Endothelial cell of umbilical vein (primary cell): ENCODE results near the gene STOML1. TPM values are rescaled to one million over a fixed set of nuclear protein-coding genes. Genes with fewer than 3 reads are reported as not detected.

Experiments used
- BruUV-seq: library from RNA; stranded (reverse); fragments of 400-500 nt; replicated peaks from 2 replicates; lab custom pipeline; 2021; lab: Mats Ljungman, UMichigan
- CTCF ChIA-PET: fragments of 300-600, 350-600 bp; sonication (Branson Sonifier 250); formaldehyde crosslinking; loops from one replicate; lab custom pipeline; 2021; ENCODE audit warnings: antibody characterized with exemption, inconsistent platforms; lab: Charles Lee
- POLR2A ChIA-PET: fragments of 300-600, 350-600 bp; sonication (Branson Sonifier 250); formaldehyde crosslinking; loops from one replicate; lab custom pipeline; 2021; ENCODE audit warnings: antibody characterized with exemption, inconsistent platforms; lab: Charles Lee
- DNase-seq: peaks from one replicate; pipeline ENCODE4 v3.0.0-alpha.2; 2011; ENCODE audit warnings: low read depth, low spot score
- FAIRE-seq: peaks from 2 replicates; lab custom pipeline; 2011; peaks lifted over from hg19 to GRCh38; lab: Jason Lieb, UNC
- H2AFZ ChIP-seq: 2 replicates; pipeline ENCODE4 v1.6.0; 2012; ENCODE audit warnings: low read depth, low read length, control low read depth, inconsistent platforms
- H3K27ac ChIP-seq: 2 replicates; pipeline ENCODE4 v1.5.1; 2011; ENCODE audit warnings: low read depth, mild to moderate bottlenecking, control low read depth, low read length, moderate library complexity; ENCODE audit not compliant: insufficient read depth
- H3K27me3 ChIP-seq, 2 experiments: 2 replicates each; pipeline versions ENCODE4 v1.6.0 to v1.6.1; 2011; ENCODE audit warnings: low read length in 2 of 2, mixed read lengths in 1 of 2; ENCODE audit not compliant: control insufficient read depth in 2 of 2, insufficient read depth in 2 of 2
- H3K36me3 ChIP-seq, 2 experiments: 2 replicates in 1 of 2; 3 replicates in 1 of 2; pipeline ENCODE4 v1.5.1; 2011; ENCODE audit warnings: low read length in 2 of 2, mild to moderate bottlenecking in 1 of 2, moderate library complexity in 1 of 2; ENCODE audit not compliant: control insufficient read depth in 2 of 2, insufficient read depth in 2 of 2; ENCODE audit errors: extremely low read depth in 1 of 2
- H3K4me1 ChIP-seq: 3 replicates; pipeline ENCODE4 v1.5.1; 2011; ENCODE audit warnings: mild to moderate bottlenecking, low read length; ENCODE audit not compliant: control insufficient read depth, insufficient read depth; ENCODE audit errors: extremely low read depth
- H3K4me2 ChIP-seq: 2 replicates; pipeline ENCODE4 v1.6.1; 2011; ENCODE audit warnings: low read length, control low read depth, mixed read lengths; ENCODE audit not compliant: insufficient read depth
- H3K4me3 ChIP-seq, 3 experiments: fragments of 200-600 bp in 1 of 3; sonication (generic), shearing (Covaris generic) in 1 of 3; replicated peaks in 1 of 3; 2 replicates each; pipeline ENCODE4 v1.5.1; 2011 to 2016; ENCODE audit warnings: control low read depth in 3 of 3, low read length in 3 of 3, mild to moderate bottlenecking in 2 of 3, inconsistent platforms in 1 of 3, low read depth in 1 of 3, moderate library complexity in 1 of 3; ENCODE audit not compliant: insufficient read depth in 1 of 3
- H3K79me2 ChIP-seq: 2 replicates; pipeline ENCODE4 v1.6.0; 2012; ENCODE audit warnings: low read length, inconsistent platforms; ENCODE audit not compliant: control insufficient read depth, insufficient read depth
- H3K9ac ChIP-seq: replicated peaks from 2 replicates; pipeline ENCODE3; 2011; ENCODE audit warnings: low read length, control low read depth; ENCODE audit not compliant: insufficient read depth; ENCODE audit errors: extremely low read depth
- H3K9me1 ChIP-seq: replicated peaks from 3 replicates; pipeline ENCODE4 v1.6.0; 2011; ENCODE audit warnings: mild to moderate bottlenecking, low read length; ENCODE audit not compliant: control insufficient read depth, insufficient read depth; ENCODE audit errors: extremely low read depth
- H3K9me3 ChIP-seq: replicated peaks from 2 replicates; pipeline ENCODE4 v1.5.1; 2012; ENCODE audit warnings: low read length, inconsistent platforms; ENCODE audit not compliant: control insufficient read depth, insufficient read depth
- H4K20me1 ChIP-seq: replicated peaks from 2 replicates; pipeline ENCODE3; 2011; ENCODE audit warnings: mild to moderate bottlenecking, low read length; ENCODE audit not compliant: control insufficient read depth, insufficient read depth; ENCODE audit errors: extremely low read depth
- EZH2 ChIP-seq: IDR thresholded peaks from 2 replicates; pipeline ENCODE4 v1.6.1; 2012; ENCODE audit warnings: borderline replicate concordance, low read depth, mild to moderate bottlenecking, moderate library complexity, low read length, inconsistent platforms; ENCODE audit not compliant: severe bottlenecking
- FOS ChIP-seq: IDR thresholded peaks from 2 replicates; pipeline ENCODE4 v1.6.1; 2011; ENCODE audit warnings: mild to moderate bottlenecking, low read length, moderate library complexity, borderline replicate concordance; ENCODE audit not compliant: insufficient read depth
- GATA2 ChIP-seq: IDR thresholded peaks from 2 replicates; pipeline ENCODE4 v1.7.0; 2011; ENCODE audit warnings: low read depth, mild to moderate bottlenecking, moderate library complexity, mixed read lengths, low read length; ENCODE audit not compliant: insufficient read length, insufficient read depth
- JUN ChIP-seq: IDR thresholded peaks from 2 replicates; pipeline ENCODE4 v1.6.1; 2011; ENCODE audit warnings: borderline replicate concordance, low read depth; ENCODE audit not compliant: insufficient read length, insufficient read depth
- MYC ChIP-seq: IDR thresholded peaks from one replicate; pipeline ENCODE4 v1.6.1; 2011; ENCODE audit warnings: mild to moderate bottlenecking, low read depth, low read length
- POLR2A ChIP-seq: IDR thresholded peaks from 2 replicates; pipeline ENCODE4 v1.6.1; 2012; ENCODE audit warnings: low read depth, mild to moderate bottlenecking, control low read depth, low read length
- POLR2AphosphoS5 ChIP-seq: IDR thresholded peaks from 2 replicates; pipeline ENCODE4 v1.6.1; 2012; ENCODE audit warnings: low read depth, mild to moderate bottlenecking, control low read depth, low read length, moderate library complexity; ENCODE audit not compliant: insufficient read depth
- dilution Hi-C: fragments of 300-500 bp; cut with MboI; formaldehyde crosslinking; loops from one replicate; pipeline ENCODE4 v1.15.0; 2019; ENCODE audit warnings: low sequenced_read_pairs; ENCODE audit not compliant: extremely low pct_ligation_motif_present
- intact Hi-C: fragments of 100-400 bp; cut with micrococcal nuclease; formaldehyde crosslinking; loops from one replicate; pipeline ENCODE4 v1.10.0; 2022
- polyA plus RNA-seq, 4 experiments: library from polyadenylated mRNA; depleted of rRNA in 3 of 4; stranded (reverse) in 3 of 4; unstranded in 1 of 4; fragments of >200 nt; gene quantifications; 2 replicates each; pipeline versions ENCODE4 v1.2.1 to v1.2.3, GENCODE V29; 2011 to 2012; ENCODE audit warnings: missing spikeins in 1 of 4
- total RNA-seq: library from RNA; stranded (reverse); gene quantifications from 2 replicates; pipeline ENCODE4 v1.2.3, GENCODE V29; 2021
- TF ChIP-seq, protein P1 (sequence below): IDR thresholded peaks from 2 replicates; pipeline ENCODE4 v1.6.1; 2011; ENCODE audit not compliant: insufficient read depth, insufficient read length
- TF ChIP-seq, protein P2 (sequence below), 2 donors: IDR thresholded peaks; 1 replicate in 1 of 2; 2 replicates in 1 of 2; pipeline ENCODE4 v1.5.1; 2011; ENCODE audit warnings: low read length in 2 of 2, mild to moderate bottlenecking in 2 of 2, moderate library complexity in 2 of 2, control low read depth in 1 of 2, inconsistent platforms in 1 of 2, low read depth in 1 of 2; ENCODE audit not compliant: insufficient read depth in 1 of 2; ENCODE audit errors: extremely low read depth in 1 of 2

Gene STOML1
- total and polyA plus RNA-seq, 2 donors (not counting 3 experiments of a cell fraction or from before 2014, with no cell fraction given): 12.9 to 15.4 TPM

DNA sequence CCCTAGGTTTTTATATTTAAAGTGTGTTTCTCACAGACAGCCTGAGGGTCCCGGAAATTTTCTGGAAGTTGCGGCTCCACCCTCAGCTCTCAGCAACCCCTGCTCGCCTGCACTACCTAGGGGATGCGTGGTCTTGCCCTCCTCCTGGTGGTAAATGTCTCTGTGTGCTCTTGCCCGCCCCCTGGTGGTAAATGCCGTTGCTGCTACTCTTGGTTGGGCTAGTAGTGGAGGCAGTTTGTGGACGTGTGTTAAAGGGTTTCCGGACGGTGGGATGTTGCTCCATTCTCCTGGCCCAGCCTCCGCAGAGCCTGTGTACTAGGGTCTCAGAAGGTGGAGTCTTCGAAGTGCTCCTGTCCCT, 27.4 kb downstream of the STOML1 start:
- H3K9me1 ChIP-seq: no peaks in the 10 kb centered on the region
- FAIRE-seq: peak; percentile 79
- H3K36me3 ChIP-seq: no peaks in the 10 kb centered on the region
- H4K20me1 ChIP-seq: no peaks in the 10 kb centered on the region
- POLR2A ChIA-PET: no interaction called here
- CTCF ChIA-PET: interaction anchor here (0.6 to 13.1 kb wide), 16 partner anchors 8 to 357 kb away, joined by 3 to 651 read pairs (median 4); partner anchors contain the start of genes LOXL1 and TBC1D21
- no peak overlapping the region for H3K4me3 ChIP-seq
- H3K79me2 ChIP-seq: no peaks in the 10 kb centered on the region
- peak overlapping the region; percentile 69 for H2AFZ ChIP-seq
- dilution Hi-C loops (no loop called here), intact Hi-C loops (loop anchor here (1.0 to 2.0 kb wide), 3 partner anchors 13 to 90 kb away; no protein-coding TSS in a partner anchor)
- no peak overlapping the region for H3K9ac ChIP-seq
- BruUV-seq: no TSS peak
- no peak overlapping the region for H3K4me2 ChIP-seq
- H3K27ac ChIP-seq: no peak overlapping the region
- DNase-seq: peak; percentile 83
- TF ChIP-seq, protein P1, sequence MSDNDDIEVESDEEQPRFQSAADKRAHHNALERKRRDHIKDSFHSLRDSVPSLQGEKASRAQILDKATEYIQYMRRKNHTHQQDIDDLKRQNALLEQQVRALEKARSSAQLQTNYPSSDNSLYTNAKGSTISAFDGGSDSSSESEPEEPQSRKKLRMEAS: no peak
- TF ChIP-seq POLR2A (no peak), POLR2AphosphoS5 (no peak), GATA2 (no peak)
- TF ChIP-seq, protein P2, sequence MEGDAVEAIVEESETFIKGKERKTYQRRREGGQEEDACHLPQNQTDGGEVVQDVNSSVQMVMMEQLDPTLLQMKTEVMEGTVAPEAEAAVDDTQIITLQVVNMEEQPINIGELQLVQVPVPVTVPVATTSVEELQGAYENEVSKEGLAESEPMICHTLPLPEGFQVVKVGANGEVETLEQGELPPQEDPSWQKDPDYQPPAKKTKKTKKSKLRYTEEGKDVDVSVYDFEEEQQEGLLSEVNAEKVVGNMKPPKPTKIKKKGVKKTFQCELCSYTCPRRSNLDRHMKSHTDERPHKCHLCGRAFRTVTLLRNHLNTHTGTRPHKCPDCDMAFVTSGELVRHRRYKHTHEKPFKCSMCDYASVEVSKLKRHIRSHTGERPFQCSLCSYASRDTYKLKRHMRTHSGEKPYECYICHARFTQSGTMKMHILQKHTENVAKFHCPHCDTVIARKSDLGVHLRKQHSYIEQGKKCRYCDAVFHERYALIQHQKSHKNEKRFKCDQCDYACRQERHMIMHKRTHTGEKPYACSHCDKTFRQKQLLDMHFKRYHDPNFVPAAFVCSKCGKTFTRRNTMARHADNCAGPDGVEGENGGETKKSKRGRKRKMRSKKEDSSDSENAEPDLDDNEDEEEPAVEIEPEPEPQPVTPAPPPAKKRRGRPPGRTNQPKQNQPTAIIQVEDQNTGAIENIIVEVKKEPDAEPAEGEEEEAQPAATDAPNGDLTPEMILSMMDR (IDR thresholded peaks at IDR 0.05; ENCODE audit: extremely low read depth in 1 of 2, insufficient read depth in 1 of 2, low read depth in 1 of 2, low read length in 2 of 2): peak; percentile 95 to 98
- H3K27me3 ChIP-seq: no peaks in the 10 kb centered on the region
- peaks cover 20% of the 10 kb centered on the region for H3K4me1 ChIP-seq
- no peaks in the 10 kb centered on the region for H3K9me3 ChIP-seq

DNA sequence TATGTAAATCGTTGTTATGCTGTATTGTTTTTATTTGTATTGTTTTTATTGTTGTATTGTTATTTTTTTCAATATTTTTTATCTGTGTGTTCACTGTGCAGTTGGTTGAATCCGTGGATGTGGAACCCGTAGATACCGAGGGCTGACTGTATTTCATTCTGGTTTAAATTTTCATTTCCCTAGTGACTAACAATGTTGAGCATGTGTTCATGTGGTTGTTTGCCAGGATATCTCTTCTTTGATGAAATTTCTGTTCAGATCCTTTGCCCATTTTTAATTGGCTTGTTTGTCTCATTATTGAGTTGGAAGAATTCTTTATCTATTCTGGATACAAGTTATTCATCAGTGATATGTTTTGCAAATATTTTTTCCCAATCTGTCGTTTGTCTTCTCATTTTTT, 29.7 kb downstream of the STOML1 start:
- BruUV-seq: no TSS peak
- no peaks in the 10 kb centered on the region for H3K79me2 ChIP-seq
- CTCF ChIA-PET: interaction anchor here (2.2 to 9.7 kb wide), 4 partner anchors 11 to 89 kb away, joined by 17 to 217 read pairs (median 32); partner anchors contain the start of gene TBC1D21

More for the DNA sequence above, 29.7 kb downstream of the STOML1 start:
- dilution Hi-C loops: no loop called here
- H3K4me3 ChIP-seq: no peak overlapping the region
- H3K4me2 ChIP-seq: no peak overlapping the region
- POLR2A ChIA-PET: no interaction called here
- no peaks in the 10 kb centered on the region for H3K36me3 ChIP-seq
- no peaks in the 10 kb centered on the region for H4K20me1 ChIP-seq
- TF ChIP-seq GATA2 (no peak), POLR2A (no peak), MYC (no peak), JUN (no peak), FOS (no peak), EZH2 (no peak), POLR2AphosphoS5 (no peak)
- TF ChIP-seq, protein P1: no peak
- TF ChIP-seq, protein P2 (IDR thresholded peaks at IDR 0.05; ENCODE audit: extremely low read depth in 1 of 2, insufficient read depth in 1 of 2, low read depth in 1 of 2, low read length in 2 of 2): no peak
- no peaks in the 10 kb centered on the region for H3K27me3 ChIP-seq
- no peaks in the 10 kb centered on the region for H3K9me3 ChIP-seq
- no peaks in the 10 kb centered on the region for H3K9me1 ChIP-seq
- no peak overlapping the region for H3K9ac ChIP-seq
- FAIRE-seq: no peak
- intact Hi-C loops: no loop called here
- H2AFZ ChIP-seq: no peak overlapping the region
- H3K4me1 ChIP-seq: peaks cover 10% of the 10 kb centered on the region
- no peak for DNase-seq
- H3K27ac ChIP-seq: no peak overlapping the region
